ENCODE measurements around the gene KLHDC8B.

Gene KLHDC8B

GRCh38 chr3:49173116-49173791 is 1.9 kb downstream of the KLHDC8B start:
- TF ChIP-seq REST (IDR thresholded peaks at IDR 0.05; ENCODE audit: insufficient read depth in 1 of 2, low read depth in 2 of 2, low read length in 2 of 2) (no peak), TAF1 (IDR thresholded peaks at IDR 0.05; ENCODE audit: borderline replicate concordance, insufficient read depth, low read length) (no peak), FOXP2 (optimal IDR thresholded peaks at IDR 0.05; ENCODE audit: borderline replicate concordance, extremely low read depth, extremely low read length, insufficient read depth) (no peak), SIN3A (IDR thresholded peaks at IDR 0.05; ENCODE audit: borderline replicate concordance, insufficient read depth, low read length) (no peak), POLR2AphosphoS5 (IDR thresholded peaks at IDR 0.05; ENCODE audit: low read depth, low read length) (no peak)

- no peak for TF ChIP-seq FOXP2 (optimal IDR thresholded peaks at IDR 0.05; ENCODE audit: borderline replicate concordance, extremely low read depth, extremely low read length, insufficient read depth)
- TF ChIP-seq SIN3A (IDR thresholded peaks at IDR 0.05; ENCODE audit: borderline replicate concordance, insufficient read depth, low read length) = no peak
- no peak for TF ChIP-seq REST (IDR thresholded peaks at IDR 0.05; ENCODE audit: insufficient read depth in 1 of 2, low read depth in 2 of 2, low read length in 2 of 2)
- no peak for TF ChIP-seq POLR2AphosphoS5 (IDR thresholded peaks at IDR 0.05; ENCODE audit: low read depth, low read length)
- no peak for TF ChIP-seq TAF1 (IDR thresholded peaks at IDR 0.05; ENCODE audit: borderline replicate concordance, insufficient read depth, low read length)
Observed at GRCh38 chr3:49173792-49174170, 2.4 kb downstream of the KLHDC8B start.

- TF ChIP-seq TAF1 (IDR thresholded peaks at IDR 0.05; ENCODE audit: borderline replicate concordance, insufficient read depth, low read length) = no peak
- TF ChIP-seq POLR2AphosphoS5 (IDR thresholded peaks at IDR 0.05; ENCODE audit: low read depth, low read length) = no peak
- TF ChIP-seq SIN3A (IDR thresholded peaks at IDR 0.05; ENCODE audit: borderline replicate concordance, insufficient read depth, low read length) = no peak
- no peak for TF ChIP-seq REST (IDR thresholded peaks at IDR 0.05; ENCODE audit: insufficient read depth in 1 of 2, low read depth in 2 of 2, low read length in 2 of 2)
- TF ChIP-seq FOXP2 (optimal IDR thresholded peaks at IDR 0.05; ENCODE audit: borderline replicate concordance, extremely low read depth, extremely low read length, insufficient read depth) = no peak
Observed at GRCh38 chr3:49174397-49174985, 3.1 kb downstream of the KLHDC8B start.

GRCh38 chr3:49175530-49175929 is 4.1 kb downstream of the KLHDC8B start:
- TF ChIP-seq REST (IDR thresholded peaks at IDR 0.05; ENCODE audit: insufficient read depth in 1 of 2, low read depth in 2 of 2, low read length in 2 of 2) = no peak
- TF ChIP-seq FOXP2 (optimal IDR thresholded peaks at IDR 0.05; ENCODE audit: borderline replicate concordance, extremely low read depth, extremely low read length, insufficient read depth) = no peak
- no peak for TF ChIP-seq POLR2AphosphoS5 (IDR thresholded peaks at IDR 0.05; ENCODE audit: low read depth, low read length)
- TF ChIP-seq SIN3A (IDR thresholded peaks at IDR 0.05; ENCODE audit: borderline replicate concordance, insufficient read depth, low read length) = no peak
- no peak for TF ChIP-seq TAF1 (IDR thresholded peaks at IDR 0.05; ENCODE audit: borderline replicate concordance, insufficient read depth, low read length)
